ENCODE data around the gene POU6F1.

POU6F1 gene

GRCh38 chr12:51196547-51196946, 21.3 kb downstream of the POU6F1 start:
- no peak for DNase-seq (ENCODE audit: low read depth)

GRCh38 chr12:51195841-51196240, 22.0 kb downstream of the POU6F1 start:
- DNase-seq (ENCODE audit: low read depth), result no peak

- DNase-seq (ENCODE audit: low read depth), result no peak
These were observed 25.6 kb downstream of the POU6F1 start for GRCh38 chr12:51192284-51192671.

- no peak for DNase-seq (ENCODE audit: low read depth)
These were observed 26.2 kb downstream of the POU6F1 start for GRCh38 chr12:51191516-51192283.

GRCh38 chr12:51190820-51191219, 27.0 kb downstream of the POU6F1 start:
- no peak for DNase-seq (ENCODE audit: low read depth)

GRCh38 chr12:51189790-51190355, 28.0 kb downstream of the POU6F1 start:
- no peak for DNase-seq (ENCODE audit: low read depth)

GRCh38 chr12:51188359-51189051, 29.4 kb downstream of the POU6F1 start:
- no peak for DNase-seq (ENCODE audit: low read depth)

GRCh38 chr12:51187370-51187987, 30.4 kb downstream of the POU6F1 start:
- DNase-seq (ENCODE audit: low read depth), result no peak

- DNase-seq (ENCODE audit: low read depth), result no peak
These were observed 31.3 kb downstream of the POU6F1 start for GRCh38 chr12:51186465-51187085.

- DNase-seq (ENCODE audit: low read depth), result no peak
These were observed 32.6 kb downstream of the POU6F1 start for GRCh38 chr12:51185171-51185717.

- DNase-seq (ENCODE audit: low read depth), result no peak
These were observed 34.0 kb downstream of the POU6F1 start for GRCh38 chr12:51183816-51184215.

- DNase-seq (ENCODE audit: low read depth), result no peak
These were observed 34.5 kb downstream of the POU6F1 start for GRCh38 chr12:51183349-51183748.

- DNase-seq (ENCODE audit: low read depth), result no peak
These were observed 36.3 kb downstream of the POU6F1 start for GRCh38 chr12:51181558-51181957.

- DNase-seq (ENCODE audit: low read depth), result no peak
These were observed 40.0 kb downstream of the POU6F1 start for GRCh38 chr12:51177897-51178296.

- DNase-seq (ENCODE audit: low read depth), result no peak
These were observed 43.4 kb downstream of the POU6F1 start for GRCh38 chr12:51174501-51174900.

- DNase-seq (ENCODE audit: low read depth), result peak; percentile 93
These were observed 45.1 kb downstream of the POU6F1 start, which contains the start of gene TFCP2 for GRCh38 chr12:51172515-51173431. Gene TFCP2 (minus strand): TSS chr12:51173135. CDS start chr12:51172422, 713 bp downstream.

GRCh38 chr12:51171884-51172514, 45.9 kb downstream of the POU6F1 start:
- no peak for DNase-seq (ENCODE audit: low read depth)

- DNase-seq (ENCODE audit: low read depth), result no peak
These were observed 54.1 kb downstream of the POU6F1 start for GRCh38 chr12:51163795-51164194.

GRCh38 chr12:51162217-51162616, 55.6 kb downstream of the POU6F1 start:
- no peak for DNase-seq (ENCODE audit: low read depth)

GRCh38 chr12:51160814-51161459, 56.9 kb downstream of the POU6F1 start:
- no peak for DNase-seq (ENCODE audit: low read depth)

Data from T follicular helper cell (primary cell).